GDM1 (cell line): ENCODE results near the gene UBD.

Experiments
- DNase-seq: peaks from one replicate; lab custom pipeline; 2025; lab: John Stamatoyannopoulos, UW

Gene UBD

DNA sequence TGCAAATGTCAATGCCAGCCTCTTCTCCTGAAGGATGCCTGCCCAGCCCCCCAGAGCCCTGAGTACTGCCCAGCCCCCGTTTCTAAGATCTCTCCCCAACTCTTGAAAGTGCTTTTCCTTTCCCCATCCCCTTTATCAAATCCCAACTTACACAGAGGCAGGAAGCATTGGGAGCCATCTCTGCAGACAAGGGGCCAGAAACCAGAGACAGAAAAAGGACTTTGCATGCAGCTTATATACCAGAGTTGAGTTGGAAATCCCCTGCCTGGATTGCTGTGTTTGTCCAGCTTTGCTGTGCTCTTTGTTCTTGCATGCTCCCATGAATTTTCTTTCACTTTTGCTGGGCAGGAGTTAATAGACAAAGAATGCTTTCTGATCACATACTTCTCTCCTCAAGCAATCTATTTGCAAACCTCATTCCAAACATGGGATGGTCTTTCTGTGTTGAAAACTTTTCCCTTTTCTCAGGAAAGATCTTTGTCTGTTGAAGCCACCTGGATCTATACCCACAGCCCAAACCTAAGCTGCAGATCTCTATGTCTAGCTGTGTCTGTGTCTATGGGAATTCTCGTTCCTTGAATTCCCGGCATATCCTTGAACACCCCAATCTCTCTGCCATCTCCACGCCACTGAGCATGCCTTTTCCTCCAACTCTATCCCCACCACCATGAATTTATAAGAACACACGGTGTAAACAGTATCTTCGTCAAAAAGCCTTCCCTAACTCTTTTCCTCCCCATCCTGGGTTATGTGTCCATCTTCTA, at the start of gene UBD:
TSS of gene UBD (minus strand) at position 209 of the 764 bp plus-strand sequence. CDS start at position 178, 31 bp downstream.
- no peak for DNase-seq

DNA sequence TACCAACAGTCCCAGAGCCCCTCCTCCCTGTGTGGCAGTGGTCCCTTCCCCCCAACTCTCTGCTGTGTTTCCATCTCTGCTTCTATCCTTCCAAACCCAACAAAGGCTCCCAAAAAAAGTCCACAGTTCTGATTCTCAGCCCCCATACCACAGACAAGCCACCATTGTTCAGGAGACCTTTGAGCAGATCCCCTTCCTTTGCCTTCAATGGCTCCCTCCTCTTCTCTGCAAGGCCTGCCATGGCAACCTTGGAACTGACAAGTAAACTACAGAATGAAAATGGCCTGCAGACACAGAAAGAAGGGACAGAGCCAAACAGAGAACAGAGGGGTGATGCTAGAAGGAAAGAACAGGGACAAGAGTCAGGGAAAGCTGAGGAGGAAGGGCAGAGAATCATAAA, 48.6 kb upstream of the UBD start:
- DNase-seq, result no peak

DNA sequence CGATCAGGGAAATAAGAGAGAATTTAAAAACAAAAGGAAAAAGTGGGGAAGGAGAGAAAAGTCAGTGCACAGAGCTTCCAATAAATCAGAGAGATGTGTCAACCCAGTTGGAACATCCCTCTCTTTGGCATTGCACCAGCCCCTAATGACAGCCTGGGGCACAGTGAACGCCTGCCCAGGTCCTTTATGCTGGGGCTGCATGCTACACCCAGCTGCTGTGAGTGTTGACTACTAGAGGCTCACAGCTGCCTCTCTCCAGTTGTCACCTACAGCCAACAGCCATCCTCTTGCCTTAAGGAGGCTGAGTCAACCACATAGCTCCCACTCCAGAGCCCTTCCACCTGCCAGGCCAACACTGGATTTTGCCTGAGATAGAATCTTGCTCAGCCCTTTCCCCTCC, 44.4 kb upstream of the UBD start:
- no peak for DNase-seq

DNA sequence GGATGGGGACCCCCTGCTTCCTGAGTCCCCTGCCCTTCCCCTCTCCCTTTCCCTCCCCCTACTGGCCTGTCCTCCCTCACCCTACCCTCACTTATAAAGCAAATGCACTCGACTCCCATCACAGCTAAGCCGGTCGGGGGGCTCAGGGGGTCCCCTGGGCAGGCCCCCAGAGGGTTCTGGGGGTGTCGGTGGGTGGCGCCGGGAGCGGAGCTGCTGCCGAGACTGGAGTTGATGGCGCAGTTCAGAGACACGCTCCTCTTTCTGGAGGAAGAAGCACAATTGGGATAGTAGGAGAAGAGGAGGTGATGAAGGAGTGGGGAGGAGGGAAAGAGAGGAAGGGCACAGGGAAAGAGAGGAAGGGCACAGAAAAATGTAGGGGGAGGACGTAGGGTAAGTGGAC, 43.9 kb upstream of the UBD start:
- no peak for DNase-seq

DNA sequence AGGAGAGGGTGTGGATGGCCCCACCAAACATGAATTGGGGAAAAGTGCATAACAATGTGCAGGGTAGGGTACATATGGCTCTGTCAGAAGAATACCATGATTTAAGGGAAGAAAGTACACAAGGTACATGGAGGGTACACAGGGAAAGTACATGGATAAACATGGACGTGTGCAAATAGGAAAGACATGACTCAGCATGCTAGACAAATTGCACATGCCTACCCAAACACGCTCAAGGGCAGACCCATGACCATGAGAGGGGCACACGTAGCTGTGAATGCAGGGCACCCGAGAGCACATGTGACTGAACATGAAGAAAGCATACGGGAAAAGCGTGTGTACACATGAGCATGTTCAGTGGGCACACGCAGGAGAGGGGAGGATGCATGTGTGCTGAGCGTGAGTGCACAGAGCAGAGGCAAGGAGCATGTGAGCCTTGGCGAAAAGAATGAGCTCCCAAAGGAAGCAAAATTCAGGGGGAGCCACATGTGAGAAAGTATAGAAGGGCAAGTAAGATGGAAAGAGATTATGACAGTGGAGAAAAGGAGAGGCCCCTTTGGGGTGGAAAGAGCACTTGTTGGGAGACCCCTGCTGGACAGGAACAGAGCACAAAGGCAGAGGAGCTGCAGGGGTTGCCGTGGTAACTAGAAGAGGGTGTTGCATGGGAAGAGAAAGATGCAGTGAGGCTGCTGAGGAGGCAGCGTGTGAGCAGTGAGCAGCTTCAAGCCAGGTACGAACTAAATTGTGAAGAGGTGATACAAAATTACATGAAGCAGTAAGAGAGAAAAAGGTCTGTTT, 43.2 kb upstream of the UBD start:
- no peak for DNase-seq

DNA sequence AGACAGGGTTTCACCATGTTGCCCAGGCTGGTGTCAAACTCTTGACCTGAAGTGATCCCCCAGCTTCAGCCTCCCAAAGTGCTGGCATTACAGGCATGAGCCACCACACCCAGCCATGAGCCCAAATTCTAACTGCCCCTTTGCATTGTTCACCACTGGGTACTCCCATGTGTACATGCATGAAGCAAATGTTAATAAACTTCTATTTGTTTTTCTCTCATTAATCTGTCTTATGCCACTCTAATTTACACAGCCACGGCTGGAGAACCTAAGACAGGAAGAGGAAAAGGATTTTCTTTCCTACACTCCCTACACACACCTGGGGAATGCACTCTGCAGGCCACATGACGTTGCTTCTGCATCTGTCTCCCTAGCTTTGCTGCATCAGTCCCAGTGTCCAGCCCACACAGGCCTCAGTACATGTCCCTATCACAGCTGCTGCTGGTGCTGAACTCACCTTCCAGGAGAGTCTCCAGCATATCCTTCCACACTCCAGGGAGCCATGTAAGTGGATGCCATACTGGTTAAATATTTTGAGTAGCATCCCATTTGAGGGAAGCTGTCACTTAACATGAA, 38.7 kb upstream of the UBD start:
- DNase-seq, result no peak

DNA sequence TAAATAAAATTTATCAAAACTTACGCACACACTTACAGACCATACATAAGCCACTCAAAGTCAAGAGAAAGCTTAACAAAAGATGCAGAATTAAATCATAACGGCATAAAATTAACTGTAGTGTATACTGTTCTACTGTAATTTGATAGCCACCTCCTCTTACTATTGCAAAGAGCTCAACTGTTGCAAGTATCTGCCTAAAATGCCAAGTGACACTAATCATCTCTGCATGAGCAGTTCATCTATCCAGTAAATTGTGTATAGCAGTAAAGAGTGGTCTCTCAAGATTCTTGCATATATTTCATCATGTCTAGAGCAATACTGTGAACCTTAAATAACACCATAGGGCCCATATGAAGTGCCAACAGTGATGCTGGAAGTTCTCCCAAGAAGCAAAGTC, 37.7 kb upstream of the UBD start:
- no peak for DNase-seq

DNA sequence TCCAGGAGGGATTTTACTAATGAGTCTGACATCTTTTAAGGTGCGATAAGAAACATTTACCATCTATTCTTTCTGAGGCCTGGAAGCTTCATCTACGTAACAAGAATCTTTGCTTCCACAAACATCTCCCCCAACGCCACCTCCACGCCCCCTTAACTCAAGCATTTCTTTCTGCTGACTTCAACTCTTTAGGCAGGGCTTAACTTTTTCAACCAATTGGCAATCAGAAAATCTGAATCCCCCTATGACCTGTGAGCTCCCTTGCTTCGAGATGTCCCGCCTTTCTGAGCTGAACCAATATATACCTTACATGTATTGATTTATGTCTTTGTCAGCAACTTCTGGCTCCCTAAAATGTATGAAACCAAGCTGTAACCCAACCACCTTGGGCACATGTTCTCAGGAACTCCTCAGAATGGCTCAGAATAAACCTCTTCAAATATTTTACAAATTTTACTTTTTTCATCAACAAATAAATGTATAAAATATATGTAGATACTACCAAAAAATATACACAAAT, 36.9 kb upstream of the UBD start:
- no peak for DNase-seq

DNA sequence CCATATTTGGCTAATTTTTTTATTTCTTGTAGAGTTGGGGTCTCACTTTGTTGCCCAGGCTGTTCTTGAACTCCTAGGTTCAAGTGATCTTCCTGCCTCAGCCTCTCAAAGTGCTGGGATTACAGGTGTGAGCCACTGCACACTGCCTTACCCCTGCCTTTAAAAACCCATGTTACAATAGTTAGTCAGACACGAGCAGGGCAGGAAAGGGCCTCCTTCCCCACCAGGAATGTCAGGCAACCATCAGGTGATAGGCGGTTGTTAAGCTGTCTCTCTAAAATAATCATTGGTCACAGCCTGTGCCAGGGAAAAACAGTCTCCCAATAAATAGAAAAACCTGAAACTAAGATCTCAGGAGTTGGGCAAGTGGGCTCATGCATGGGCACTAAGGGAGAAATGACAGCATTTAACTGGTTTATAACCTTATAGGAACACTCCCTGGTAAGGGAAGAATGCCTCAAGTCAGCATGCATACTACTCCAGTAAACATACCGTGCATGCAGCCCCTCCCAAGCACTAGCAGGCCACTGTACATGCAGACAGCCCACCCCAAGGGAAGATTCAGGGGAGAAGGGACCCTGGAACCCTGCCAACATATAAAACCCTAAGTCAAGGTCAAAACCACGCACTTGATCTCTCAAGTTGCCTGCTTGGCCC, 33.8 kb upstream of the UBD start:
- DNase-seq, result no peak

DNA sequence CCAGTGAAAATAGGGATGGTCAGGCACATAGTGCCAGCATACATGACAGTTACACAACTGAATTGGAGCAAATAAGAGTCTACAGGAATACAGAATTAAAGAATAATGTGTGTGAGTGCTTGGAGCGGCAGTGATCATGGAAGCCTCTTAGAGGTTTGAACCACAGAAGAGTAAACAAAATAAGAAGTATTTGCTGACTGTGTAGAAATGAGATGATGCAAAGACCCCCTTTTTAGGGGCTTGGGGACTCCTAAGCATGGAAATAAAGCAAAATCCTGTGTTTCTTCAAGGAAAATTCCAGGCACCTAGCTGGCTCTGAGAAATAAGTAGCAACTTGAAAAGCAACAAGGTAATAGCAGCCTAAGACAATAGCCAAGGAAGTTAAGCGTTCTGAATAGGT, 32.1 kb upstream of the UBD start:
- no peak for DNase-seq

DNA sequence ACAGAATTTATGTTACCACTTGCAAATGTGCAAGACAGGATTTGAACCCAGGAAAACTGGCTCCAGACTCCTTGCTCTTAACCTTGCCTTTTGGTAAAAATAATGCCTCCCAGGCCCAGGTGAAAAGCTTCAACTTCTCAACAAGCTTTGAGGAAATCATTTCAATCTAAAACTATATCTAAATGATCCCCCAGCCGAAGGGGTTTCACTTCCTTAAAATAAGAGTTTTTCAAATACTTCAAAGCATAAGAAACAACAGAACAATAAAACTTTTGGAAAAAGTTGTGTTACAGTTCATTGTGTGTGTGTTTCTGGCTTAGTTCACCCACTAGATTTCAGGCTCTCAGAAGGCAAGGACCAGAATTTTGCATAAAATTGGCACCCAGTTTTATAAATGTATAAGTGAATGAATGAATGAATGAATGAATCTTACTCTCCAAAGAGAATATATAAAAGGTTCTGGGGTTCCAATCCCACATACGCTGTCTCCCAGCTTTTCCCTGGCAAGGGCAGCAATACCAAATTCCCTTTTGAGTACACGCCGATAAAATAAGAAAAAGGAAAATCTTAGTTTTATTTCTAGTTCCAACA, 30.8 kb upstream of the UBD start:
- DNase-seq, result no peak

DNA sequence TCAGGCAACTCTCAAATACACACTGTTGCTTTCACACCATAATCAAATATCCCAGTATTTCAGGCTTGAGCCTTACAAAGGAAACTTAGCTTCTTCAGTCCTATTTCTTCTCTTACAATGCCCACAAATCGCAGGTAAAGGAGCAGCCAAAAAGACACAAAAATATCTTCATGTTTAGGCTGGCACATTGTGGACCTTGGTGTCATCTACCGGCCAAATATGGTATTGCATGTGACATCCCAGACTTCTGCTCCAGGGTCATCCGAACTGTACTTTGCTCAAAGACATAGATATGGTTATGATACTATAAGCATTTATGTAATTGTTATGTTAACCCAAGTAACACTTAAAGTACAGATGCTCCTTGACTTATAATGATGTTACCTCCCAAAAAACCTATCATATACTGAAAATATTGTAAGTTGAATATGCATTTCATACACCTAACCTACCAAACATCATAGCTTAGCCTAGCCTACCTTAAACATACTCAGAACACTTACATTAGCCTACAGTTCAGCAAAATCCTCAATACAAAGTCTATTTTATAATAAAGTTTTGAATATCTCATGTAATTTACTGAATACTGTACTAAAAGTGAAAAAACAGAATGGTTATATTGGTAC, 30.0 kb upstream of the UBD start:
- peak; percentile 11 for DNase-seq

DNA sequence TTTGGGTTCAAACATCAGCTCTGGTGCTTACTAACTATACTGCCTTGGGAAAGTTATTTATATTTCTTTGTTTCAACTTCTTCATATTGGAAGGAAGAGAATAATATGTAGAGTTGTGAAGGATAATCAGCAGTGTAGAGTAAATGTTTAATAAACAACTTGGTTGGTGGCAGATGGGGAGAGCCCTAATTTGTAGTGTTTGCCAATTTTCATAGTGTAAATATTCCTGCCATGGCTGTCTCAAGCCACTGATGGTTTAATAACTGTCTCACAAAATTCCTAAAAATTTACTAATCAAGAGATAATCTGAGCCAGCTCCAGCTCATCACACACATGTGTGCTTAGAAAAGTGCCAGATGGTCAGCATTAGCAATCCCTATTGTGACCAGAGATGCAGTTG, 25.3 kb upstream of the UBD start, which contains the start of gene OR2H2:
TSS of gene OR2H2 (plus strand) at position 301 of the 400 bp plus-strand sequence. CDS start 2,824 bp downstream, outside the sequence.
- no peak for DNase-seq

DNA sequence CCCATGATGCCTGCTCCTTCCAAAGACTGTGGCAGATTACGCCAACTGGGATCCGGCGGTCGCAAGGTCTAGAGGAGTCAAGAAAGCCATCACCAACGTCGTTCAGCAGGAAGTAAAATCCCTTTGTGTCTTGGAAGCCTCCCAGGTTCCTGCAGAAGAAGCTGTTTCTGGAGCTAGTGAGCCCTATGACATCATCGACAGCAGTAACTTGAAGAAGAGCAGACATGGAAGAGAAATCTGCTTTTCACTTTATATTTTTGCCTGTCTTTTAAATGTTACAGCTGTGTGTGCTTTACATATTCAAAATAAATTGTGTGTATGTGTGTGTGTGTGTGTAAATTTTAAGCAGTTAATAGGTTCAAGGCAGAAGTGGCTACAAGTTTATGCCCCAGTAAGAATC, 18.0 kb upstream of the UBD start:
- no peak for DNase-seq

DNA sequence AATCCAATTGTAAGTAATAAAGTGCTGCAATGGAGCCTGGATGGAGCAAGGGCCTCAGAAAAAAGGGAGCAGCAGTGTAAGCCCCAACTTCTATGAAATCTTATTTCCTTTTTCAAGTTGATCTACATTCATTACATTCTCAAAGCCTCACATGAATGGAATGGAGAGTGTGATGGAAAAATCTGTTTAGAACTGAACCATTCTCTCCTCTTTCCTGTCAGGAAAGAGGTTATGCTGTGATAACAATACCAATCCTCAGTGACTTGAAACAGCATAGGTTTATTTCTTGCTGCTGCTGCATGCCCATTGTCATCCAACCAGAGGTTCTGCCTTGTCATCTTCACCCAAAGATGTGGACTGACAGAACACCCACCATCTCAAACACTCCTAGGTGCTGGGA, 16.5 kb upstream of the UBD start:
- DNase-seq, result no peak

DNA sequence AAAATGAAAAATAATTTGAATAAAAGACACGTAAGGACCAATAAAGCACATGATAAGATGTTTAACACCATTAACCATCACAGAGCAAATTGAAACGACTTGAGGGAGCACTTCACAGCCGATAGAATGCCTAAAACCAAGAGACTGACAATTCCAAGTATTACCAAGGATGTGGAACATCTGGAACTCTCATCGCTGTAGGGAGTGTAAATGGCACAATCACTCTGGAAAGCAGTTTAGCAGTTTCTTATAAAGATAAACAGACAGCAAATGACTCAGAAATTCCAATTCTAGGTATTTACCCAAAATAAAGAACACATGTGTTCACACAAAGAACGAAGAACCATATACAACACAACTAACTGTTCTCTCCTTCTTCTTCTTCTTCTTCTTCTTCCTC, 8.5 kb upstream of the UBD start:
- DNase-seq, result no peak

DNA sequence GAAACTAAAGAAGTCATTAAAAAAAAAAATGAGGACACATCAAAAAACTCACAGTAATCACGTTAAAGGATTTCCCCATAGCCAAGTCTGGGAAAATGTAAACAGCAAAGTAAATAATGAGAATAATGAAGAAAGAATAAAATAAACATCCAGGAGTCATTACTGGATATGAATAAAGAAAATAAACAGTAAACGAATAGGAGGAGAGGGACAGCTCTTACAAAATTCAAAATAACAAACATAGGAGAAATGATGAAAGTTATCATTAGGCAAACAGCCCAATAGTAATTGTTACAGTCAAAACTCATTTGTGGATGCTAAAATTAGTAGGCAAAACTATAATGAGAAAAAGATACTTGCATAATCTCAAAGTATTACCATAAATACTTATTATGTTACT, 8.0 kb upstream of the UBD start:
- no peak for DNase-seq

DNA sequence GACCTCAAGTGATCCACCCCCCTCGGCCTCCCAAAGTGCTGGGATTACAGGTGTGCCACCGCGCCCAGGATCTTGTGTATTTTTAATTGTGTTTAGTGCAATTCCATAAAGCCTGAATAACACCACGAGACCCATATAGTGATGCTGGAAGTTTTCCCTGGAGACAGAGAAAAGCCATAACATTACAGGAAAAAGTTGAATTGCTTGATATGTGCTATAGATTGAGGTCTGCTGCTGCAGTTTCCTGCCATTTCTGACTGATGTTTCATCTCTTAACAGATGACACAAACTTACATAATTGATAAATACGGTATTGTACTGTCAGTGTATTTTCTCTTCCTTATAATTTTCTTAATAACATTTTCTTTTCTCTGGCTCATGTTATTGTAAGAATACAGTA, 7.3 kb upstream of the UBD start:
- no peak for DNase-seq

DNA sequence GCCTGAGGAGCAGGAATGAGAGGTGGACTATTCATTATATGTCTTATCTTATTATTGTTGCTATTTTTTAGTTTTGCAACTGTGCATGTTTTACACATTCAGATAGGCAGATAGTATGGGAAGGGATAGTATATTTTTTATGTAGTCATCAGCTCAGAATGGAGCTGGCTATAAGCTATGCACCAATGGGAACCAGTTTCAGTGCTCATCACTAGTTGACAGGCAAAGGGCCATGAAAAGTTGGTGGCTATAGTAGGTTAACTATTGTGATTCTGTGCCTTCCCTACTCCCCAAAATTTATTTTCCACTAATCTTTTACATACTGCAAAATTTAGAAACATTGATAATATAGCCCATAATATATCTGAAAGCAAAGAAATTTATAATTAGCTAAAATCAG, 5.3 kb upstream of the UBD start:
- DNase-seq, result no peak

DNA sequence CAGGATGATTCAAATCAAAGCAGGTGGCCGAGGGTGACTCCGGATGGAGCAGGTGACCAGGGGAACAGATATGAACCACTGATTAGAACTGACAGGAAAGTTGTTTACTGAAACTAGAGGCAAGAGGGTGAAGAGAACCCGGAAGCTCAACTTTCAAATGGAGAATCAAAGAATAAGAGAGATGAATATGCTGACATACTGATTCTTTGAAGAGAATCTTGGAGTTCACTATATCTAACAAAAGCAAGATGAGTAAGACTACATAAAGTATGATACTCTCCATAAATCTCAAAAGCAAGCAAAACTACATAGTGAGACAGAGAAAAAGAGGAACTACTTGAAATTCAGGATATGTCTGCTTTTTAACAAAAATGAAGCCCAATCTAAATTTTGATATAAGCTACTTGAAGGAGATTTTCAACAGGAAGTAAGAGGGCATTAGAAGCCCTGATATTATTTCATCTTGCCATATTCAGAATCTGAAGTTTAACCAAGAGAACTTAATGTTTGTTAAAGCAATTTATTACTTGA, 4.0 kb upstream of the UBD start:
- DNase-seq, result no peak

DNA sequence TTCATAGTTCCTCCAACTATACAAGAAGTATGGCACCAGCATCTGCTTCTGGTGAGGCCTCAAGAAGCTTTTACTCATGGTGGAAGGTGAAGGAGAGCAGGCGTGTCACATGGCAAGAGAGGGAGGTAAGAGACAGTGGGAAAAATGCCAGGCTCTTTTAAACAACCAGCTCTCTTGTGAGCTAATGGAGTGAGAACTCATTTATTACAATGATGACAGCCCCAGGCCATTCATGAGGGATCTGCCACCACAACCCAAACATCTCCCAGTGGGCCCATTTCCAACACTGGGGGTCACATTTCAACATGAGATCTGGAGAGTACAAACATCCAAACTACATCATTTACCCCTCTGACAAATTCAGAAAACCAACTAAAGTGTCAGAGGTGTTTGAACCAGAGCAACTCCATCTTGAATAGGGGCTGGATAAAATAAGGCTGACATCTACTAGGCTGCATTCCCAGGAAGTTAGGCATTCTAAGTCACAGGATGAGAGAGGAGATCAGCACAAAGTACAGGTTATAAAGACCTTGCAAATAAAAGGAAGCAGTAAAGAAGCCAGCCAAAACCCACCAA, 2.2 kb upstream of the UBD start:
- DNase-seq, result no peak
